KOPT-K1 (cell line): Measurements from ENCODE around the gene ACOT13.
"Not testable (repeated sequence)": the region's sequence is repeated elsewhere in the genome, so short reads cannot be mapped to it uniquely, and the experiment has no call there.

Experiments used
- H3K27ac ChIP-seq: fragments of 200-600 bp; sonication (generic); 2 replicates; pipeline ENCODE4 v1.5.1; 2016; ENCODE audit warnings: antibody characterized with exemption, mild to moderate bottlenecking, low read depth, low read length; ENCODE audit not compliant: poor library complexity, severe bottlenecking
- H3K36me3 ChIP-seq: fragments of 200-600 bp; sonication (generic); 2 replicates; pipeline ENCODE4 v1.5.1; 2017; ENCODE audit warnings: antibody characterized with exemption, mild to moderate bottlenecking, low read length, moderate library complexity; ENCODE audit not compliant: insufficient read depth
- H3K9me3 ChIP-seq: fragments of 200-600 bp; sonication (generic); 2 replicates; pipeline ENCODE4 v1.5.1; 2017; ENCODE audit warnings: antibody characterized with exemption, low read length, mild to moderate bottlenecking; ENCODE audit not compliant: insufficient read depth, poor library complexity, severe bottlenecking

Gene ACOT13

GRCh38 chr6:24720604-24721460 is 54.0 kb downstream of the ACOT13 start:
- Histone ChIP-seq H3K9me3 (no peaks in the 10 kb centered on the region), H3K36me3 (peaks cover 36% of the 10 kb centered on the region), H3K27ac (peak overlapping the region; percentile 93)

GRCh38 chr6:24721461-24722215 is 54.8 kb downstream of the ACOT13 start:
- Histone ChIP-seq H3K36me3 (peaks cover 28% of the 10 kb centered on the region), H3K9me3 (no peaks in the 10 kb centered on the region), H3K27ac (peak overlapping the region; percentile 93)

DNA sequence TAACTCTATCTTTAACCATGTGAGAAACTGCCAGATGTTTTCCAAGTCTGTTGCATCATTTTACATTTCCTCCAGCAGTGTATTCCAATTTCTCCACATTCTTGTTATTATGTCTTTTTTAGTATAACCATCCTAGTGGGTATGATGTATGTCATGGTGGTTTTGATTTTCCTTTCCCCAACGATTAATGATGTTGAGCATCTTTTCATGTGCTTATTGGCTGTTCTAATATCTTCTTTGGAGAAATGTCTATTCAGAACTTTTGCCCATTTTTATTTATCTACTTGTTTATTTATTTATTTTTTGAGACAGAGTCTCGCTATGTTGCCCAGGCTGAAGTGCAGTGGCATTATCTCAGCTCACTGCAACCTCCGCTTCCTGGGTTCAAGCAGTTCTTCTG is 56.4 kb downstream of the ACOT13 start:
- Histone ChIP-seq H3K9me3 (no peaks in the 10 kb centered on the region), H3K36me3 (peaks cover 12% of the 10 kb centered on the region), H3K27ac (no peak overlapping the region)

- H3K9me3 ChIP-seq = peaks cover 30% of the 10 kb centered on the region
- not testable (repeated sequence) for H3K36me3 ChIP-seq, H3K27ac ChIP-seq
These were observed 63.8 kb downstream of the ACOT13 start for GRCh38 chr6:24730653-24731052.

- H3K36me3 ChIP-seq, H3K27ac ChIP-seq: not testable (repeated sequence)
- peaks cover 30% of the 10 kb centered on the region for H3K9me3 ChIP-seq
These were observed 64.7 kb downstream of the ACOT13 start for GRCh38 chr6:24731456-24732134.

GRCh38 chr6:24734166-24734565 is 67.3 kb downstream of the ACOT13 start:
- H3K9me3 ChIP-seq = peaks cover 30% of the 10 kb centered on the region
- no peaks in the 10 kb centered on the region for H3K36me3 ChIP-seq
- no peak overlapping the region for H3K27ac ChIP-seq

GRCh38 chr6:24734710-24735109 is 67.8 kb downstream of the ACOT13 start:
- H3K36me3 ChIP-seq, H3K27ac ChIP-seq: not testable (repeated sequence)
- peaks cover 26% of the 10 kb centered on the region for H3K9me3 ChIP-seq

- no peaks in the 10 kb centered on the region for H3K9me3 ChIP-seq
- H3K36me3 ChIP-seq = no peaks in the 10 kb centered on the region
- no peak overlapping the region for H3K27ac ChIP-seq
These were observed 71.9 kb downstream of the ACOT13 start for GRCh38 chr6:24738741-24739140.

DNA sequence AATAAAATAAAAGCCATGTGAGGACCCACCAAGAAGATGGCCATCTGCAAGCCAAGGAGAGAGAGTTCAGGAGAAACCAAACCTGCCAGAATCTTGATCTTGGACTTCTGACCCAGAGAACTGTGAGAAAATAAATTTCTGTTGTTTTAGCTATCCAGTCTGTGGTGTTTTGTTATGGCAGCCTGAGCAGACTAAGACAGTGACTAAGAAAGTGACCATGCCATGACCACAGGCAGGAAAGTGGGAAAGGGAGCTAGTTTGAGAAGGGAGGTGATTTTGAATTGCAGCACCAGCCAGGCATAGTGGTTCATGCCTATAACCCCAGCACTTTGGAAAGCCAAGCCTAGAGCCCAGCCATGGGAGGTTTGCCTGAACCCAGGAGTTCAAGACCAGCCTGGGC is 74.0 kb downstream of the ACOT13 start:
- H3K27ac ChIP-seq = no peak overlapping the region
- H3K36me3 ChIP-seq = no peaks in the 10 kb centered on the region
- H3K9me3 ChIP-seq = no peaks in the 10 kb centered on the region

DNA sequence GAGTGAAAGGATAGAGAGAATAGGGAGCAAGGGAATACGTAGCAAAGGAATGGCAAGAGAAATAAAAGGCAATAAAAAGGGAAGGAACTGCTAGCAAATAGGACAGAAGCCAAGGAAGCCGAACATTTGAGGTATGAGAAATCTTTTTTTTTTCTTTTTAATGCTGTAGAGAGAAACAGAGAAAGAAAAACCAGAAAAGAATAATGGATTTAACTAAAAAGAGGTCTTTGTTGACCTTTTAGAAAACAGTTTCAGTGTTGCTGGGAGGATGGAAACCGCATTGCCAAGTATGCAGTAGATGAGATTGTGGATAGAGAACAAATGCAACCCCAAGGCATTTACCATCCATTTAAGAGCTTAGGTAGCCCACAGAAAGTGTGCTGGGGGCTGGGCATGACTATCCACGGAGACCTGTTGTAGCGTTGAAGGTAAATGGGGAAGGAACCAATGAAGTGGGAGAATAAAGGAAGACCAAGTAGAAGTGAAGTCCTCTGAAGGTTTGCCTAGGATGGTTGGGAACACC is 75.4 kb downstream of the ACOT13 start:
- Histone ChIP-seq H3K27ac (no peak overlapping the region), H3K9me3 (no peaks in the 10 kb centered on the region), H3K36me3 (no peaks in the 10 kb centered on the region)

DNA sequence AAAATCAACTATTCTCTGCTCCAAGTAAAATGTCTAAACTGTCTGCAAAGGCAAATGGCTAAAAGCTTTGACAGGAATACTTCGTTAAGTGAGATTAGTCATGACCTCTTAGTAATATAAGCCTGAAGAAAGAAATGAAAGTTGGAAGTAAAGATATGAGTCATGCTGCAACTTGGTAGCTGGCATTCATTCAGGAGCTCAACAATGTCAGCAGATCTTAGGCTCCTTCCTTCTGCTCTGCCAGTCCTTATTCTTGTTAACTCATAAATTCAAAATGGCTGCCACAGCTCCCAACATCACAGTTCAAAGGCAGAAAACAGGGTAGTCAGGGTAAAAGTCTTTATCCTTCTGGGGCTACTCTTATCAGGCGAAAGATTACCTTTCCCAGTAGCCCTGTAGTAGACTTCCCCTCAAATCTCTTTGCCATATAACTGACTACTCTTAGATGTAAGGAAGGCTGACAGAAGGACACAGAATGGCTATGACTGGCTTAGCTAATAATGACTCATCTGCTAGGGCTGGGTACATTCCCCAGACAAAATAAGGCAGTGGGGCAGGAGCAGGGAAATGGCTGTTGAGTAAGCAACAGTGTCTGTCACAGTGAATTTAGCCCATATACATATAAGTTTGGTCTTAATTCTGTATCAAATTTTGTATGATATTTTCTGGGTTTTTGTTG is 76.5 kb downstream of the ACOT13 start:
- H3K9me3 ChIP-seq = no peaks in the 10 kb centered on the region
- H3K27ac ChIP-seq = no peak overlapping the region
- H3K36me3 ChIP-seq = no peaks in the 10 kb centered on the region

DNA sequence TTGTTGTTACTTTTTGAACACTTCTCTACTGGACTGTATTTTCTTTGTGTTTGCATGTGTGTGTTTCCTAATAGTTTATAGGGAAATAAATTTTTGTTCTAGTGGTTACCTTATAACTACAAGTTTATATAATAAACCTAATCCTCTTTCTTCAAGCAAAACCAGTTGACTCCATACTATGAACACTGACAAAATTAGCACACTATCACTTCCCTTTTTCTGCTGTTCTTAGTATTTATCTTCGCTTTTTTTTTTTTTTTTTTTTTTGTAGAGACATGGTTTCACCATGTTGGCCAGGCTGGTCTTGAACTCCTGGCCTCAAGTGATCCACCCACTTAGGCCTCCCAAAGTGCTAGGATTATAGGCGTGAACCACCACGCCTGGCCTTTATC is 77.1 kb downstream of the ACOT13 start:
- H3K27ac ChIP-seq = no peak overlapping the region
- H3K9me3 ChIP-seq = no peaks in the 10 kb centered on the region

DNA sequence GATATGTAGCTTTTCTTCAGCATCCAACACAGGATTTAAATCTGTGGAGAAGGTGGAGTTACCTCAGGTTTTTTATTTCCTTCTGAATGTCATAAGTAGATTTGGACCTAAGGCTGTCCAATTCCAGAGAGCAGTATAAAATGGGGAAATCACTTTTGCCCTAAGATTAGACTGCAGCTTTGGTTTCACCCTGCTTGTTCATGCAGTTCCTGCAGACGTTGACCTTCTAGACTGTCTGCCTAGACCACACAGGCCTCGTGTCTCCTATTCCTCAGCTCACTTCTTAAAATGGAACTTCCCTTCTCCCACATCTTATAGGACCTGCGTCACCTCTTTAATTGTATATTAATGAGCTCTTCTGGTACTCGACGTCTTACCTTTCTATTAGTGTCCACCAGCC is 78.0 kb downstream of the ACOT13 start:
- Histone ChIP-seq H3K36me3 (no peaks in the 10 kb centered on the region), H3K9me3 (no peaks in the 10 kb centered on the region), H3K27ac (no peak overlapping the region)

More for the DNA sequence above, 77.1 kb downstream of the ACOT13 start:
- no peaks in the 10 kb centered on the region for H3K36me3 ChIP-seq

- Histone ChIP-seq H3K27ac (no peak overlapping the region), H3K9me3 (peaks cover 3% of the 10 kb centered on the region), H3K36me3 (no peaks in the 10 kb centered on the region)
These were observed 82.4 kb downstream of the ACOT13 start for GRCh38 chr6:24749297-24749696.

- not testable (repeated sequence) for H3K9me3 ChIP-seq, H3K36me3 ChIP-seq, H3K27ac ChIP-seq
These were observed 84.0 kb downstream of the ACOT13 start for GRCh38 chr6:24750878-24751277.
